MM.1S (cell line): ENCODE data around the gene FIBCD1.

Experiments
- DNase-seq: peaks from one replicate; pipeline ENCODE4 v3.0.0-alpha.2; 2015
- H2AFZ ChIP-seq: fragments of 300-600 bp; sonication (generic); 2 replicates; pipeline ENCODE4 v1.6.0; 2016; ENCODE audit warnings: antibody characterized with exemption, low read length
- H3F3A ChIP-seq: fragments of 300-600 bp; sonication (generic); 2 replicates; pipeline ENCODE4 v1.6.1; 2016; ENCODE audit warnings: mild to moderate bottlenecking, antibody characterized with exemption, low read length, moderate library complexity, mixed read lengths; ENCODE audit not compliant: insufficient read depth
- H3K27ac ChIP-seq: fragments of 300-600 bp; sonication (generic); 2 replicates; pipeline ENCODE4 v1.5.1; 2016; ENCODE audit warnings: mild to moderate bottlenecking, low read length
- H3K27me3 ChIP-seq: fragments of 300-600 bp; sonication (generic); replicated peaks from 2 replicates; pipeline ENCODE4 v1.6.0; 2016; ENCODE audit warnings: low read length; ENCODE audit not compliant: insufficient read depth
- H3K36me3 ChIP-seq: fragments of 300-600 bp; sonication (generic); replicated peaks from 2 replicates; pipeline ENCODE4 v1.6.1; 2016; ENCODE audit warnings: mild to moderate bottlenecking, low read length, mixed read lengths; ENCODE audit not compliant: insufficient read depth
- H3K4me1 ChIP-seq: fragments of 300-600 bp; sonication (generic); 2 replicates; pipeline ENCODE4 v1.6.1; 2016; ENCODE audit warnings: low read length, mixed read lengths
- H3K4me2 ChIP-seq: fragments of 300-600 bp; sonication (generic); 2 replicates; pipeline ENCODE4 v1.6.0; 2016; ENCODE audit warnings: low read depth, low read length
- H3K4me3 ChIP-seq: fragments of 300-600 bp; sonication (generic); 2 replicates; pipeline ENCODE4 v1.5.1; 2016; ENCODE audit warnings: low read length, mixed read lengths
- H3K79me2 ChIP-seq: fragments of 300-600 bp; sonication (generic); 2 replicates; pipeline ENCODE4 v1.6.1; 2016; ENCODE audit warnings: mixed run types, low read length, mixed read lengths
- H3K9ac ChIP-seq: fragments of 300-600 bp; sonication (generic); 2 replicates; pipeline ENCODE4 v1.6.1; 2016; ENCODE audit warnings: low read length, mixed read lengths
- H3K9me2 ChIP-seq: fragments of 300-600 bp; sonication (generic); replicated peaks from 2 replicates; pipeline ENCODE4 v1.6.1; 2016; ENCODE audit warnings: mild to moderate bottlenecking, low read length, mixed read lengths; ENCODE audit not compliant: insufficient read depth
- H3K9me3 ChIP-seq: fragments of 300-600 bp; sonication (generic); replicated peaks from 2 replicates; pipeline ENCODE4 v1.6.1; 2016; ENCODE audit warnings: mild to moderate bottlenecking, low read length, mixed read lengths; ENCODE audit not compliant: insufficient read depth
- H4K20me1 ChIP-seq: fragments of 300-600 bp; sonication (generic); 2 replicates; pipeline ENCODE4 v1.6.1; 2016; ENCODE audit warnings: mild to moderate bottlenecking, low read length, moderate library complexity, mixed read lengths; ENCODE audit not compliant: insufficient read depth
- EZH2 ChIP-seq: fragments of 300-600 bp; sonication (generic); optimal IDR thresholded peaks from 2 replicates; pipeline ENCODE3; 2017; ENCODE audit warnings: low read depth, mild to moderate bottlenecking, antibody characterized with exemption, low read length, mixed read lengths
- EZH2phosphoT487 ChIP-seq: fragments of 300-600 bp; sonication (generic); IDR thresholded peaks from 2 replicates; pipeline ENCODE4 v1.6.1; 2018; ENCODE audit warnings: antibody characterized with exemption, low read length
- TF ChIP-seq, protein P1 (sequence below): fragments of 300-600 bp; sonication (generic); IDR thresholded peaks from 2 replicates; pipeline ENCODE4 v1.5.1; 2016; ENCODE audit warnings: antibody characterized with exemption, low read length, mixed read lengths

Gene FIBCD1

DNA sequence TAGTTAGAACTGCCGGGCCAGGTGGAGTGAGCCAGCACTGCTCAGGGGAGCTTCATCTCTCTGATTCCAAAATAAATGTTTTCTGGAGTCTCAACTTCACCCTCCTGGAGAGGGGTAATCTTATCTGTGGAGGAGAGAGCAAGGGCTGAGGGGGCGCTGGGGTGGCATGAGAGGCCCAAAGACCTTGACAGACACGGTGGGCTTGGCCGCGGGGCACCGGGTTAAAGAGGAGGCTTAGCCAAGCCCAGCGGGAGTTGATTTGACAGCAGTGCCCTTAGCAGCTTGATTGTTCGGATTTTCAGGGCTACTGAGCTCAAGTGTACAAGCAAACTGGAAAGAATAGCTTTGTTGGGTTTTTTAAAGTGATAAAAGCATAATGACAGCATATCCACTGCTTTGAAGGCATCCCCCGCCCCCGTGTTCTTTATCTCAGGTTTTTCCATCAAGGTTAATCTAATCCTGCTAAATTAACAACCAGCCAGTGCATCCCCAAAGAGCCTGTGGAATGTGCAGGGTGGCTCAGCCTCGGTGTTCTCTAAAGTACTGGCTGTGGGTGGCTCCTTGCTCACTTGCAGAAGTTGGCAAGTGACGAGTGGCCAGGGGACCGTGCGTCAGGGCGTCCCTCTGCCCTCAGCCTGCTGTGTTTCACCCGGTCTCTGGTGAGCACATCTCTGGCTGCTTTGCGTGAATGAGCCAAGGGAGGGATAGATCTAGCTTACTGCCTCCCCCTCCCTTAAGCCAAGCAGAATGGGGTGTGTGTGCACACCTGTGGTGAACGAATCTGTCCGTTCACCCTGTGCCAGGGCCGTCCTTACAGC, 48.0 kb downstream of the FIBCD1 start:
- peaks cover 6% of the 10 kb centered on the region; the same call in 1 of the 2 replicates for H3K27me3 ChIP-seq
- H3K9me3 ChIP-seq = no peaks in the 10 kb centered on the region
- TF ChIP-seq, protein P1, sequence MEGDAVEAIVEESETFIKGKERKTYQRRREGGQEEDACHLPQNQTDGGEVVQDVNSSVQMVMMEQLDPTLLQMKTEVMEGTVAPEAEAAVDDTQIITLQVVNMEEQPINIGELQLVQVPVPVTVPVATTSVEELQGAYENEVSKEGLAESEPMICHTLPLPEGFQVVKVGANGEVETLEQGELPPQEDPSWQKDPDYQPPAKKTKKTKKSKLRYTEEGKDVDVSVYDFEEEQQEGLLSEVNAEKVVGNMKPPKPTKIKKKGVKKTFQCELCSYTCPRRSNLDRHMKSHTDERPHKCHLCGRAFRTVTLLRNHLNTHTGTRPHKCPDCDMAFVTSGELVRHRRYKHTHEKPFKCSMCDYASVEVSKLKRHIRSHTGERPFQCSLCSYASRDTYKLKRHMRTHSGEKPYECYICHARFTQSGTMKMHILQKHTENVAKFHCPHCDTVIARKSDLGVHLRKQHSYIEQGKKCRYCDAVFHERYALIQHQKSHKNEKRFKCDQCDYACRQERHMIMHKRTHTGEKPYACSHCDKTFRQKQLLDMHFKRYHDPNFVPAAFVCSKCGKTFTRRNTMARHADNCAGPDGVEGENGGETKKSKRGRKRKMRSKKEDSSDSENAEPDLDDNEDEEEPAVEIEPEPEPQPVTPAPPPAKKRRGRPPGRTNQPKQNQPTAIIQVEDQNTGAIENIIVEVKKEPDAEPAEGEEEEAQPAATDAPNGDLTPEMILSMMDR = no peak
- no peak for TF ChIP-seq EZH2phosphoT487
- DNase-seq = no peak
- no peak overlapping the region for H3K4me2 ChIP-seq
- H2AFZ ChIP-seq = no peak overlapping the region
- H3K27ac ChIP-seq = no peak overlapping the region
- H3K79me2 ChIP-seq = no peaks in the 10 kb centered on the region
- no peaks in the 10 kb centered on the region for H3K36me3 ChIP-seq
- no peaks in the 10 kb centered on the region for H3K9me2 ChIP-seq
- no peaks in the 10 kb centered on the region for H3K4me1 ChIP-seq
- H3K4me3 ChIP-seq = no peak overlapping the region
- H3F3A ChIP-seq = no peaks in the 10 kb centered on the region
- H4K20me1 ChIP-seq = no peaks in the 10 kb centered on the region; the same call in 1 of the 2 replicates
- H3K9ac ChIP-seq = no peak overlapping the region

DNA sequence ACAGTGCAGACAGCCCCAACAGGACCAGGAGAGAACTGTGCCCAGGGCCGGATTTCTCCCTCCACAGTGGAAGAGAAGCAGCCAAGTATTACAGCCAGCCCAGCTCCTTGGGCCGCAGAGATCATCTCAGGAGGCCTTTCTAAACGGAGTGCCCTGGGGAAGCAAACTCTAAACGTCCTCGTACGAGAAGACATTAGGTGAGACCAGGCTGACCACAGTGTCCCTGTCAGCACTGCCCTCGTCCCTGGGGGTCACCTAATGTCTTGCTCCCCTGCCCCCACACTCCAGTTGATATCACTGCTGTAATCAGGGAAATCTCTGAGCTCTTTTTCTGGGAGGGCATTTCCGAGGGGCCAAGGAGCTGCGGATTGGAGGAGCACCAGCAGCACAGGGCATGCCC, 48.9 kb downstream of the FIBCD1 start:
- no peaks in the 10 kb centered on the region for H3F3A ChIP-seq
- no peaks in the 10 kb centered on the region for H3K79me2 ChIP-seq
- no peaks in the 10 kb centered on the region for H3K9me2 ChIP-seq
- H3K27ac ChIP-seq = no peak overlapping the region
- no peak overlapping the region for H3K4me3 ChIP-seq
- no peak overlapping the region for H3K4me2 ChIP-seq
- H2AFZ ChIP-seq = no peak overlapping the region
- H4K20me1 ChIP-seq = no peaks in the 10 kb centered on the region; the same call in 1 of the 2 replicates
- no peaks in the 10 kb centered on the region for H3K36me3 ChIP-seq
- no peak overlapping the region for H3K9ac ChIP-seq
- H3K9me3 ChIP-seq = no peaks in the 10 kb centered on the region
- no peaks in the 10 kb centered on the region for H3K4me1 ChIP-seq
- TF ChIP-seq EZH2 (no peak), EZH2phosphoT487 (no peak)
- TF ChIP-seq, protein P1 = no peak
- DNase-seq = no peak
- H3K27me3 ChIP-seq = no peaks in the 10 kb centered on the region; the same call in 1 of the 2 replicates

DNA sequence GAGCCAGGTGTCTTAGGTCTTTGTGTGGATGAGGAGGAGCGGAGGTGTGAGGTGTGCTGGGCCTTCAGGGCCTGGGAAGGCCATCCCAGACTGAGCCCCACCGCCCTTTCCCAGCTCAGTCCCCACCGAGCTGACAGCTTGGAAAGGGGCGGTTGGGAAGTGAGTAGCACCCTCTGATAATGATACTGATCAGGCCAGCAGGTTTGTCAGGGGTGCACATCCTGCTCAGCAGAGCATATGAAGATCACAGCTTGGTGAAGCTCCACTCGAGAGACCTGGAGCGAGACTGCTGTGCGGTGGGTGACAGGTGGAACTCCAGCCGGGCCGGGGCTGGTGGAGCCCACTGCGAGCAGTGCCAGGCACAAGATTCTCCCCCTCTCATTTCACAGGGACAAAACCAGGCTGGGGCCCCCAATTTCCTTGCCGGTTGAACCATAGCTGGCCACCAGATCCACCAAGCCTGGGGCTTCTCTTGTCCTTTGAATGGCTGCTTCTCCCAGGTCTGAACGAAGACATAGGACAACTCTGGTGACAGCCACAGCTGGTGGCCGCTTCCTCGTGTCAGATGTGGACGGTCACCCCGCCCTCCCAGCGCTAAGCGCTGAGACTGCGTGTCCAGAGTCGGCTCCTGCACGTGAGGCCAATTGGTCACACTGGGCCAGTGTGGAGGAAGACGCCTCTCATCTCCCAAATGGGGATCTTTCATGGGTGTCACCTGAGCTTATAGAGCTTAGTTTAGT, 50.7 kb downstream of the FIBCD1 start:
- Histone ChIP-seq H3K79me2 (no peaks in the 10 kb centered on the region), H3F3A (no peaks in the 10 kb centered on the region), H3K36me3 (no peaks in the 10 kb centered on the region), H3K9me2 (no peaks in the 10 kb centered on the region), H3K4me2 (no peak overlapping the region), H3K27me3 (no peaks in the 10 kb centered on the region), H4K20me1 (no peaks in the 10 kb centered on the region), H3K9me3 (no peaks in the 10 kb centered on the region), H3K27ac (no peak overlapping the region), H3K9ac (no peak overlapping the region), H3K4me1 (no peaks in the 10 kb centered on the region), H3K4me3 (no peak overlapping the region), H2AFZ (no peak overlapping the region)
- TF ChIP-seq, protein P1 = no peak
- TF ChIP-seq EZH2 (no peak), EZH2phosphoT487 (no peak)
- no peak for DNase-seq
